OCI-LY3 (cell line): ENCODE data around the gene OR2F1.

Experiments used
- H2AFZ ChIP-seq: fragments of 200-600, 300-600 bp; shearing (Covaris generic); 2 replicates; pipeline ENCODE4 v1.6.0; 2014; ENCODE audit warnings: antibody characterized with exemption, low read depth, low read length
- H3K27ac ChIP-seq: fragments of 200-600, 300-600 bp; sonication (generic); 2 replicates; pipeline ENCODE4 v1.5.1; 2014; ENCODE audit warnings: mild to moderate bottlenecking, low read length, moderate library complexity, mixed read lengths
- H3K27me3 ChIP-seq: fragments of 200-600, 300-600 bp; sonication (generic); 2 replicates; pipeline ENCODE4 v1.6.1; 2014; ENCODE audit warnings: low read depth, low read length, mixed read lengths
- H3K36me3 ChIP-seq: fragments of 200-600, 300-600 bp; sonication (generic); replicated peaks from 2 replicates; pipeline ENCODE3; 2014; ENCODE audit warnings: low read depth, low read length, mixed read lengths
- H3K4me1 ChIP-seq: fragments of 300-600, 200-600 bp; sonication (generic); 2 replicates; pipeline ENCODE4 v1.6.1; 2014; ENCODE audit warnings: low read length, mixed read lengths
- H3K4me2 ChIP-seq: fragments of 200-600, 300-600 bp; sonication (generic); 2 replicates; pipeline ENCODE4 v1.6.1; 2014; ENCODE audit warnings: low read length, mixed read lengths
- H3K4me3 ChIP-seq: fragments of 300-600, 200-600 bp; sonication (generic); 2 replicates; pipeline ENCODE4 v1.5.1; 2014; ENCODE audit warnings: antibody characterized with exemption, mild to moderate bottlenecking, low read length, moderate library complexity
- H3K79me2 ChIP-seq: fragments of 300-600, 200-600 bp; shearing (Covaris generic); 2 replicates; pipeline ENCODE4 v1.6.1; 2014; ENCODE audit warnings: mild to moderate bottlenecking, low read length, mixed read lengths
- H3K9ac ChIP-seq: fragments of 300-600, 200-600 bp; shearing (Covaris generic); 2 replicates; pipeline ENCODE4 v1.6.0; 2014; ENCODE audit warnings: mild to moderate bottlenecking, low read length, moderate library complexity
- H3K9me3 ChIP-seq: fragments of 200-600, 300-600 bp; shearing (Covaris generic); 2 replicates; pipeline ENCODE4 v1.6.1; 2014; ENCODE audit warnings: low read length, mixed read lengths; ENCODE audit not compliant: insufficient read depth
- H4K20me1 ChIP-seq: fragments of 200-600, 300-600 bp; sonication (generic); 2 replicates; pipeline ENCODE4 v1.6.1; 2016; ENCODE audit warnings: low read length, mixed read lengths; ENCODE audit not compliant: insufficient read depth
- EZH2phosphoT487 ChIP-seq: fragments of 200-600 bp; shearing (Covaris generic); IDR thresholded peaks from 2 replicates; pipeline ENCODE4 v1.6.1; 2018; ENCODE audit warnings: antibody characterized with exemption, mixed run types, low read depth
- TF ChIP-seq, protein P1 (sequence below): fragments of 200-600, 300-600 bp; sonication (generic); IDR thresholded peaks from 2 replicates; pipeline ENCODE4 v1.5.1; 2014; ENCODE audit warnings: antibody characterized with exemption, low read length, low read depth

The OR2F1 gene

DNA sequence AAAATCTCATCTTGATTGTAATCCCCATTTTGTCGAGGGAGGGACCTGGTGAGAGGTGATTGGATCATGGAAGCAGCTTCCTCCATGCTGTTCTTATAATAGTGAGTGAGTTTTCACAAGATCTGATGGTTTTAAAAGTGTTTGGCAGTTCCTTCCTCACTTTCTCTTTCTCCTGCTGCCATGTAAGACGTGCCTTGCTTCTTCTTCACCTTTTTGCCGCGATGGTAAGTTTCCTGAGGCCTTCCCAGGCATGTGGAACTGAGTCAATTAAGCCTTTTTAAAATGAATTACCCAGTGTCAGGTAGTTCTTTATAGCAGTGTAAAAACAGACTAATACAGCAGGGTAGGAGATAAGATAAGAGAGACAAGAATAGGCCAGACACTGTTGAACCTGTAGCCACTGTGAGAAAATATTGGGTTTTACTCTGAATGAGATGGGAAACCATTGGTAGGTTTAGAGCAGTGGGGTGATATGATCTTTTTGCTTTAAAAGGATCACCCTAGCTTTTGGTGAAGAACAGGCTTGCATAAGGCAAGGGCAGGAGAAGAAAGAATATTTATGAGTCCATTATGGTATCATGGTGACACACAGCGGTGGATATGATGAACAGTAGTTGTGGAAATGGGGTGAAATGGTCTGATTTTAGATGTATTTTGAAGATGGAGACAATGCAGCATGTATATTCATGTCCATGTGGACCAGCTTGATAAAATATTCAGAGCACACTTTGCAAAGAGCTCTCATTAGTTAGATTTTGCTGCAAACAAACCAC is 57.0 kb downstream of the OR2F1 start:
- Histone ChIP-seq H3K4me3 (no peak overlapping the region), H3K4me1 (no peaks in the 10 kb centered on the region), H3K27me3 (no peaks in the 10 kb centered on the region), H3K9ac (no peak overlapping the region), H4K20me1 (no peaks in the 10 kb centered on the region), H3K27ac (no peak overlapping the region), H3K9me3 (no peaks in the 10 kb centered on the region), H3K79me2 (no peaks in the 10 kb centered on the region), H3K4me2 (no peak overlapping the region), H2AFZ (no peak overlapping the region), H3K36me3 (no peaks in the 10 kb centered on the region)
- no peak for TF ChIP-seq EZH2phosphoT487
- TF ChIP-seq, protein P1, sequence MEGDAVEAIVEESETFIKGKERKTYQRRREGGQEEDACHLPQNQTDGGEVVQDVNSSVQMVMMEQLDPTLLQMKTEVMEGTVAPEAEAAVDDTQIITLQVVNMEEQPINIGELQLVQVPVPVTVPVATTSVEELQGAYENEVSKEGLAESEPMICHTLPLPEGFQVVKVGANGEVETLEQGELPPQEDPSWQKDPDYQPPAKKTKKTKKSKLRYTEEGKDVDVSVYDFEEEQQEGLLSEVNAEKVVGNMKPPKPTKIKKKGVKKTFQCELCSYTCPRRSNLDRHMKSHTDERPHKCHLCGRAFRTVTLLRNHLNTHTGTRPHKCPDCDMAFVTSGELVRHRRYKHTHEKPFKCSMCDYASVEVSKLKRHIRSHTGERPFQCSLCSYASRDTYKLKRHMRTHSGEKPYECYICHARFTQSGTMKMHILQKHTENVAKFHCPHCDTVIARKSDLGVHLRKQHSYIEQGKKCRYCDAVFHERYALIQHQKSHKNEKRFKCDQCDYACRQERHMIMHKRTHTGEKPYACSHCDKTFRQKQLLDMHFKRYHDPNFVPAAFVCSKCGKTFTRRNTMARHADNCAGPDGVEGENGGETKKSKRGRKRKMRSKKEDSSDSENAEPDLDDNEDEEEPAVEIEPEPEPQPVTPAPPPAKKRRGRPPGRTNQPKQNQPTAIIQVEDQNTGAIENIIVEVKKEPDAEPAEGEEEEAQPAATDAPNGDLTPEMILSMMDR, result peak; percentile 44
